ENCODE data around the gene GCK. TPM values are rescaled to one million over a fixed set of nuclear protein-coding genes. Genes with fewer than 3 reads are reported as not detected.

GCK gene
- total RNA-seq, 1 donor from 2014 or later = not detected

DNA sequence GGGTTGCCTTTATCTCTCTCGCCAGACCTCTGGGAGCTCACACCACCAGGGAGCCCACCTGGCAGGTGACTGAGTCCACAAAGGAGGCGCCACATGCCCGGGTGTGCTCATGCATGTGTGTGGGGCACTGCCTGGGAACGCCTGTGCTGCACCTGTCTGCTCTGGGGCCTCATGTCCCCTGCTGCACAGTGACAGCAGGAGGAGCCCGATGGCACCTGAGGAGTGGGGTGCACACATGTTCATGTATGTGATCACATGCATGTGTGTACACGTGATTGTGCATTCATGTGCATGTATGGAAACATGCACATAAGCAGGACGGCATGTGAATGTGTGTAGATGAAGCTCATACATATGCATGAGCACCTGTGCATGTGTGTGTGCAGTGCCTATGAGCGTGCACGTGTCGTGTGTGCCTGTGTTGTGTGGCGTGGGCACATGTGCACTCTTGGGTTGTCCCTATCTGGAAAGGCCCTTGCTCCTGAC lies 33.6 kb upstream of the GCK start:
- intact Hi-C loops (cut with micrococcal nuclease) = no loop called here

DNA sequence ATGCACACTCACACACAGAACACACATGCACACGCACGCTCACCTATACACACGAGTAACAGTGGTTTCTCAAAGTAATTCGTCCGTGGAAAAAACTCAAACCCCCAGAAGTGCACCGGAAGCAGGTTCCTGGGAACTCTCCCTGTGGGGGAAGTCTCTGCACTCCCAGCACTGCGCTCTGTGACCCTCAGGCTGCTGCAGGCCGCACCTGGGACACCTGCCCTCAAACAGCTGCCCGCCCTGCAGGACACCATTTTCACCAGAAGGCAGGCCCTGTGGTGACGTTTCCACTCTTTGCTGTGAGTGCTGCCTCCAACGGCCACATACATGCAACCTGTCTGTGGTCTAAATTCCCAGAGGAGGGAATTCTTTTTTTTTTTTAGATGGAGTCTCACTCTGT lies 32.8 kb upstream of the GCK start:
- intact Hi-C loops (cut with micrococcal nuclease) = no loop called here

DNA sequence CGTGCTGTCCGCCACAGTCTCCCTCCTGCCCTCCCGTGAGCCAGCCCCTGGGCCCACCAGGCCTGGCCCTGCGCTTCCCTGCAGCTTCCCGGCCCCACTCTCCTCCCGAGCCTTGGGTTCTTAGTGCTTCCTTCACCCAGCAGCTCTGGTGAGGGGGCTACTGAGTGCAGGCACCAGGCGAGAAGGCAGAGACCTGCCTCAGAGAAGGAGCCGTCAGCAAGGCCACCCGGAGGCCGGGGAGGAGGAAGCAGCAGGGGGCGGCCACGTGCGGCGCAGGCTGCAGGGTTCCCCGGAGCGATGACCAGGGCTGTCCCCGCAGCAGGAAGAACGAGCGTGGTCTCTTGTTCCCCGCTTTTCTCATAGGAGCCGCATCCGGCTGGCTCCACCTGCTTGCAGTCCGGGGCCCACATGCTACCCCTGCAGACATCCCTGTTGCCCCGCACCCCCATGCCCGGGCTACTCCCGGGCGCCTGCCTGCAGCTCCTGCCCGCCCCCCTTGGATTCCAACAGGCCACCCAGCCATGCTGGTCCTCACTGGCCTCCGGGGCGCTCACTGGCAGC lies 32.1 kb upstream of the GCK start:
- intact Hi-C loops (cut with micrococcal nuclease) = no loop called here

DNA sequence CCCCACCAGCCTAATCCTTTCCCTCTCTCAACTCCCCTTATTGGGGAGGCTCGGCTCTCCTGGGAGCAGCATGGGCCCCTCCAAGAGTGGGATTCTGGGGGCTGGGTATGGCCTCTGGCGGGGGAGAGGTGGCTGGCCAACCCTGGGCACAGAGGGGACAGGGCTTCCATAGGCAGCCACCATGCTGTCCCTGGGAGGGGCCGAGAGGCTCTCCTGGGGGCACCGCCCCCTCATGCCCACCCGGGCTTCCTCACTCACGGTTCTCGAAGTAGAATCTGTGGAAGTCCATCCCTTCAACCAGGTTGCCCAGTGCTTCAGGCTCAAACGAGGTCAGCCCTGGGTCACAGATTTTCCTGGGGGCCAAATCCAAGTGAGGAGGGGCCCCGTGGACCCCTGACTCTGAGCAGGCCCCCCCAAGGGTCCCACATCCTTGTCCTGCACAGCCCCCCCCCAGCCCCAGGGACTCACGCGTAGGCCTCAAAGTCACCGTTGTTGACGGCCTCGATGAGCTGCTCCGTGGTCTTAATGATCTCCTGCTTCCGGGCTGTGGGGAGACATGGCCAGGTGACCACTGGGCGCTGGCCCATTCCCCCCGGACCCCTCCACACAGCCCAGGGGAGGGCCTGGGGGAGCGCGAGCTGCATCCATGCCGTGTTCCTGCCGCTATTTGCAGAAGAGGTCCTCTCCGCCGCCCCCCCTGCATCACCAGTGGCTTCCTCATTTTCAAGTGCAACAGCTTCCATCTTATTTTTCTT lies 31.3 kb upstream of the GCK start:
- intact Hi-C loops (cut with micrococcal nuclease) = no loop called here

DNA sequence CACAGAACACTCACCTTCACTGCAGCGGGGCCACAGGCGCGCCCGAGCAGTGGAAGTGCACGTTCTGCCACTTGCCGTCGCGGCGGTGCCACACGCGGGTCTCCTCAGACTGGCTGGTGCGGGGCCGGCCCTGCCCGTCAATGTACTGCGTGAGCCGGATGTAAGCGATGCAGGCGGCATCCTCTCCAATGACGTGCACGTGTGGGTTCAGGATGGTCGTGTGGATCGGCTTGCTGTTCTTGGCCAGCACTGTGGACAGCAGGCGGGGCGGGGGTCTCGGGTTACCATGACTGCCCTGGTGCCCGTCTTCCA lies 30.8 kb upstream of the GCK start:
- intact Hi-C loops (cut with micrococcal nuclease) = no loop called here

DNA sequence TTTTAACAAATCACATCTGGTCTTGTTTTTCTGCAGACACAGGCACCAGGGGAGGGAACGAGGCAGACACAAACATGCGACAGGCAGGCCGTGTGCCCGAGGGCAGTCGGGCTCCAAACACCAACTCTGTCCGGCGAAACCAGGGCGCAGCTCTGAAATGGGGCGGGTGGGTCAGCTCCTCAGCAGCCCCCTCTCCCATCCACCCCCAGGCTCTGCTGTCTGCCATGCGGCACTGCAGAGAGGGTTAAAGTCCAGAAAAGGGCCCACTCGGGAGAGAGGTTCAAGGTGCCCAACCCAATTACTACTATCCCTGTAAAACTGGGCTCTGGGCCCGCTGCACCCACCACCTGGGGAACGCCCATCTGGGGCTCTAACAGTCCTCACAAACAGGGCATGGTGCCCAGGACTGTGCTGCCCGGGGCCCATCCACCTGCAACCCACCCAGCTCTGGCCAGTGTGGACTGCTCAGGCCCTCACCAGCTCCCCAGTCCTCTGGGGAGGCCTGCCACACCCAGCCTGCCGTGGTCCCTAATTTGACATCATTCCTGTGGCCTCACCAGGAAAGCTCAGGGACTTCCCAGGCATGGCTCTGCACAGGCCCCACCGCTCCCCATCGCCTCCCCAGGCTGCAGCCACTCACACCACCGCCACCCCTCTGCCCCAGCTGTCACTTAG lies 30.3 kb upstream of the GCK start:
- intact Hi-C loops (cut with micrococcal nuclease) = no loop called here

DNA sequence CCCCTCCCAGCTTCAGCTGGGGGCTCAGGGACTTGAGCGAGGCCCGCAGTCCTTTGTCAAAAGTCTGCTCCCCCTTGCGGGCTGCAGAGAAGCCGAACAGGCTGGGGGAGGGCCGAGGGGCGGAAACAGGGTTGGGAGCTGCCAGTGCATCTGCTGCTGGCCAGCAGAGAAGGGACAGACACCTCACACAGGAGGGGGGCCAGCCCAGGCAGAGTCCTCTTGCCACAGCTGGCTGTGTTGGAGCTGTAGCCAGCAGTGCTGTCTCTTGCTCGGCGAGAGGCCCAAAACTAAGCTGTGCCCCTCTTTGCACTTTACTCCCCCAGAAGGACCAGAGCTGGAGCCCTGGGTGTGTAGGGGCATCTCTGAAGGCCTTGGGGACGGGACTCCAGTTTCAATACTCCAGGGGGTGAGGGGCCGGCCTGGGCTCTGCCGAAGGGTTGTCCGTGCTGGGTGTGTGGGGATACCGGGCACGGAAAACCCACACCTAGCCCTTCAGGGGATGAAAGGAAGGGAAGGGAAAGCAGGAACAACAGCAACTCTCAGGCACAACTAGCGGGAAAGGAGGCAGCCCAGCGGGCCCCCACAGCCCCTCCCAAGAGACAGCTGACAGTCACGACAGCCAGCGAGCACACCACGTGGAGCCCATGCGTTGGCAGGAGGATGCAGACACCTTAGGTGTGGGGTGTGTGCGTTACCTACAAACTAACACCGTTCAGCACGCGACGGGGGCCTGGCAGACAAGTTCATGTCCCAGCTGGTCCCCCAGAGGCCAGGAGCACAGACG lies 29.4 kb upstream of the GCK start:
- intact Hi-C loops (cut with micrococcal nuclease) = no loop called here

DNA sequence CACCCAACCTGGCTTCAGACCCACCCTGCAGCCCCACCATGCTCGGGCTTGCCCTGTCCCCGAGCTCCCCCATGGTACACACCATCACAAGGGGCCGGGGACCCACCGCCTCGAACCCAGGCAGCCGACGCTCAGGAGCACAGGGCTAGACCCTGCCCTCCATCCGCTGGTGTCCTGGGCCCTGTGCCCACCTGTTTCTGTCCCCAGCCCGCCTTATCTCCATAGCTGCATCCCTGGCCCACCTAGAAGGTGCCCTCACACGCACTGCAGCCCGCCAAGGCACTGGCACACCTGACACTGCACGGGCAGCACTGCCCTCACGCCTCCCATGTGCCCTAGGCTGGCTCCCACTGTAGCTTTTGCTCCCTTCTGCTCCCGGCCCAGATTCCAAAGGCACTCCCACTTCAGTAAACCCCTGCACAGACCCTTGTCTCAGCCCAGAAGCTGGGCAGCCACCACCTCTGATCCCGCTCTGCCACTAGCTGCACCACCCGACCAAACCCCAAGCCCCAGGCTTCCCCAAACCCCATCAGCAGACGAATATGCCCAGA lies 28.7 kb upstream of the GCK start:
- intact Hi-C loops (cut with micrococcal nuclease) = no loop called here

DNA sequence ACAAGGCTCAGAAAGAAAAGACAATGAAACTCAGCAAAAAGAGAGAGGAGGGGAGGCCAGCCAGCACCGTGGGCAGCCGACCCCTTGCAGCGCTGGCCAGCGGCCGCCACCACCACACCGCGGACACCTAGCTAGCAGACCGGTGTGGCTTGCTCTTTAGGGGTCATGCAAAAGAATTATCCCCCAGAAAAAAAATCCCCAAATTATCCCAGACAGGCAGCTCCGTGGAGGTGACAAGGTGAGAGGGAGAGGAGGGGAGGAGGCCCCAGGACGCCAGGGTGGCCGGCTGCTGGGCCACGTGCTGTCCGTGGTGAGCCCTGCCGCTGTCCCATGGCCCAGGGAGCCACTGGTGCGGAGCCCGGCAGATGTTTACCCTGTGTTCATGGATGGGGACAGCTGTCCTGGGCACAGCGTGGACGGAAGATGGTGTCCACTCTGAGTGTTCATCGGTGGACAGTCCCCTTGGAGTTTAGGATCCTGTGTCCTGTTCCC lies 28.0 kb upstream of the GCK start:
- intact Hi-C loops (cut with micrococcal nuclease) = no loop called here

DNA sequence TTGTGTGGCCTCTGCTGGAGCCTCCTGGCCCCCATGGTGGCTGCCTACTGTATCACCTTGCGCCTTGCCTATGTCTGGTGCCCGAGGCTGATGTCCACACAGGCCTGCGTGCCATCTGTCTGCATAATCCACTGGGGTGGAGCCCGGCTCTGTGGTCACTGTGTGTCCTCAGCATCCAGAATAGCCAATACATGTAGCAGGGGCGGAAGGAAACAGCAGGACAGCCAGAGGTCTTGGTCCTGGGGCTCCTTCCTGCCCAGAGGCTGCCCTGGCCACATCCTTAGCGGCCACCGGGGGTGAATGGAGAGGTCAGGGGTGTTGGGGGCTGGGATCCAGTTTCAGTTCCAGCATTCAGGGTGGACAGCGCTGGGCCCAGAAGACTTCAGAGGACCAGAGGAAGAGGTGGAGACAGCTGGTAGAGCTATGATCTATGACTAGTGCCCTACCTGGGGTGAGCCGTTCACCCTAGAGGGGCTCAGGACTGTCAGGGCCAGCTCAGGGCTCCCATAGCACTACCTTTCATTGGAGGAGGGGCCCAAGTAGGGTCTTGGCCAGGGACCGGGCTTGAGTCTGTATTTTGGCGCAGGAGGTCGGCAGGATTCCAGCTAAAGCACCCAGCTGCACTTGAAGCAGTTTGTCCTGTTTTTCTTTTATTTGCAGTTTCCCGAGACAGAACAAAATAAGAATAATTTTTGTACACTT lies 27.4 kb upstream of the GCK start:
- intact Hi-C loops (cut with micrococcal nuclease) = no loop called here

DNA sequence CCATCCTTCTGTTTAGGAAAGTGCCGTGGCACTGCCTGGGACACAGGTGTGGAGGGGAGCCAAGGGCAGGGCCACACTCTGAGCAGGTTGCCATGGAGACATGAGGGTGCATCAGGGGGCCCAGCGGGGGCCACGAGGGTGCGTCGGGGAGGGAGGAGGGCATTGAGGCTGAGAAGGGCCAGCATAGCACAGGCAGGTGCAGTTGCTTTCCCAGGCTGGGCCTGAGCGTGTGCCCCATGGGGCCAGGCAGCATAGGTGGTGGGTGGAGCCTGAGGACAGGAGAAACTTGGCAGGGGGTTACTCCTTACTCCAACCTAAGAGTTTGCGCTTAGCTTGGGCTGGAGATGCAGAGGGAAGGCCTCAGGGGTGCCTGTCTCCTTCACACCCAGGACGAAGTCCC lies 26.8 kb upstream of the GCK start:
- intact Hi-C loops (cut with micrococcal nuclease) = no loop called here

DNA sequence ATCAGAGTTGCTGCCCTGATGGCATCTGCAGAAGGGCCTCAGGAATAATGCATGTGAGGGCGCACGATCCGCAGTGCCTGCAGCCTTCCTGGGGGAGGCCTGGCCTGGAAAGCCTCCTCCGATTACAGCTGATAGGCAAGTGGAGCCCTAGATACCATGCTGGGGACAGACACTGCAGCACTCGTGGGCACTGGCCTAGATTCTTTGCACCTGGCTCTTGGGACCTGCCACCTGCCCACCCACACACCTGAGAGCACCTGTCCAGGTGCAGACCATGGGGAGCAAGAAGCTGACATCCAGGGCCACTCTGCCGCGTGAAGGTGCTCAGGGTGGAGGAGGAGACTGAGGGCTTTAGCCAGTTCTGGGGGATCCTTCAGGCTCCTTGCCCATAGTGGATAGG lies 26.3 kb upstream of the GCK start:
- intact Hi-C loops (cut with micrococcal nuclease) = no loop called here

DNA sequence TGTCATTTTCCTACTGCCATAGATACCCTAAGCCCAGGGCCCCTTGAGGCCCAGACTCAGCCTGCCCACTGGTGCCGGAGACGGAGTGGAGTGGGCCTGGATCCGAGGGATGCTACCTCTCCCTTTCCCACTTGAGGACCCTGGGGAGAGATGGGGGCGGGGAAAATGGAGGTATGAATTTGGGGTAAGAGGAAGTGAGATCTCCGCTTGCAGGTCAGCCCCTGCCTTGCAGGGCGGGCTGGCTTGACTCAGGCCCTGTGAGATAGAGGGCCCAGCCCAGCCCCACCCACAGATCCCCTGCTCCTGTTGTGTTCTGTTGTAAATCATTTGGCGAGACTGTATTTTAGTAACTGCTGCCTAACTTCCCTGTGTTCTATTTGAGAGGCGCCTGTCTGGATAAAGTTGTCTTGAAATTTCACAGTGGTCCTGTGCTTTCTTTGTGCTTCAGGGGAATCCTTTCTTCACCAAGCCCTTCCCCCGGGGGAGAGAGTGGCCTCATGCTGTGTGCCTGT lies 24.7 kb upstream of the GCK start:
- intact Hi-C loops (cut with micrococcal nuclease) = loop anchor here (1.0 kb wide), 1 partner anchor 263 kb away; no protein-coding TSS in a partner anchor

DNA sequence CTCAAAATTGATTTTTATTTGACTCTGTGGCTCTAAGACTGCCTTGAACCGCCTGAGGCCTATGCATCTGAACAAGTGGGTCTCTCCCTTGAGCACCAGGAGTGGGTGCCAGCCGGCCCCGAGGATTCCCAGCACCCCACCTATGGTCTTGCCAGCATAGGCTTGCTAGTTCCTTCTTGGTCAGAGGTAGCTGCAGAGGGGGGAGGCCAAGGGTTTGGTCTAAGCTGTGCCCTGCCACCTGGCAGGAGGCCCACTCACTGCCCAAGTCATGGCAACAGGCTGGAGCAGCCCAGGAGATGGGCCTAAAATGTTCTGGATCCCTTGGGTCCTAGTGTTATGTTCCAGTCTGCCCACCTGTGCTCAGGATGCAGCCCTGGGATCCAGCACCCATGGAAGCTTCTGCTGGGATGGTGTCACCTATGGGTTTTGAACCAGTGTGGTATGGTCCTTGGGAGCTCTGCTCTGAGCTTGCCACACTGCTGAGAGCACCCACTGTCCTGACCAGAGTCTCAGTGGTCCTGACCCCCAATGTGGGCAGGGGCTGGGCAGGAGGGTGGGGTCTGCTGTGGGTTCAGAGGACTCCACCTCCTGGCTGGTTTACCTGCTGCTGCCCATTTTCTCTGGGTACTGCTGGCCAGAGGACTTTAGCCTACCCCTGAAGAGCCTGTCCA lies 24.1 kb upstream of the GCK start:
- intact Hi-C loops (cut with micrococcal nuclease) = no loop called here

DNA sequence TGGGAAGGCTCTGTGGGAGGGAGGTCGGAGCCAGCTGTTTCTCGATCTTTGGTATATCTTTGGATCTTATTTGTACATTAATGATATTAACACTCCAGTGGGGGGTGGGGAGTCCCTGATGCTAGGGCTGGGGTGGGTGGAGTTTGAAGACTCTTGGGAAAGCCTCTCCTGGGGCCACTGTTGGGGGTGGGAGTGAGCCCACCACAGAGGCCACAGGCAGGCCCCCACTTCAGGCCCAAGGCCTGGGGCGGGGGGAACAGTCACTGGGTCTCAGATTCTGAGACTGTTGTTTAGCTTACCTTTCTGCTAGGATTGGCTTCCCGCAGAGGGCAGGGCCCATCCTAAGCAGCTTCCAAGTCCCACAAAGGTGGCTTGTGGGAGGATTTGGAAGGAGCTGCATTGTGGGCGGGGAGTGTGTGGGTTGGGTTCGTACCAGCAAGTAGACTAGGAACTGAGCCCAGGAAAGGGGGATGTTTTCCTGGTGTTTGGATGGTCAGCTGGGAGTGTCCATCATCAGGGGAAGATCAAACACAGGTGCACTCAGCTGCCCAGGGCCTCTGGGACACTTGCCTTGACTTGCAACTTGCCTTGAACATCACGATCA lies 23.4 kb upstream of the GCK start:
- intact Hi-C loops (cut with micrococcal nuclease) = no loop called here

DNA sequence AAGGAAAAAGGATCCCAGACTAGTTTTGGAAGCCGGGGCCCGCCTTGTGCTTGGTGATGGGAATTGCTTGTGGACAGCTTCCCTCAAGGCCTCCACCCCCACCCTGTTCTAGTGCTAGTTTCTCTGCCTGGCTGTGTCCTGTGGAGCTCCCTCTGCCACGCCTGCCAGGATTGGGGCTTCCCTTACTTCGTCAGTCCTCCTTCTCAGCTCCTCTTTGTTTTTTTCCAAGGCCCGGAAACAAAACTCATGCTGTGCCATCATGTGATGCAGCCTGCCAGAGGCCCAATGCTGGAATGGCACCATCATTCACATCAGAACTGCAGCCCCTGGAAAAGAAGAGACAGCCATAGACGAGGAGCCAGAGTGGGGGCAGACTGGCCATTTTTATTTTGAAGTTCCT lies 22.8 kb upstream of the GCK start:
- intact Hi-C loops (cut with micrococcal nuclease) = no loop called here

DNA sequence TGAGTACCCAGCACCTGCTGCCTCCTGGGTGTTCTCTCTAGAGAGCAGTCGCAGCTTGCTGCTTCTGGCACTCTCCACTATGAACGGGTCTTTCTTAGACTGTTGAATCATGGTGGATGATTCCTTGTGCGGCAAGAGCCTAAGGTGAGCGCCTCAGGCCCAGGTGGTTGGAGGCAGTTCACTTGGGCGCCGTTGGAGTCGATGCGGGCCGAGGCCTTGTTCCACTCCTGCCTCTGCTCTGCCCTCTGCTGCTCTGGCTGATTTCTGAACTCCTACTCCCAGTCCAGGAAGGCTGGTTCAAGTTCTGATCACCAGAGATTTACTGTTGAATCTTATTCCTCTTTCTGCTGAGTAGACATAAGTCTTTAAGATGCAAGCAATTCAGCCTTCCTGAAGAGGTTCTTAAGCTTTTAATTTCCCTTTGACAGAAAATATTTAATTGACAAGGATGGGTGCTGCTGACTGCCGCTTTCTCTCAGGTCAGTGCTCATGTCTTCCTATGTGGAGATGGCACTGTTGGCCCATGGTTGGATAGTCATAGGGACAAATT lies 22.0 kb upstream of the GCK start:
- intact Hi-C loops (cut with micrococcal nuclease) = no loop called here

DNA sequence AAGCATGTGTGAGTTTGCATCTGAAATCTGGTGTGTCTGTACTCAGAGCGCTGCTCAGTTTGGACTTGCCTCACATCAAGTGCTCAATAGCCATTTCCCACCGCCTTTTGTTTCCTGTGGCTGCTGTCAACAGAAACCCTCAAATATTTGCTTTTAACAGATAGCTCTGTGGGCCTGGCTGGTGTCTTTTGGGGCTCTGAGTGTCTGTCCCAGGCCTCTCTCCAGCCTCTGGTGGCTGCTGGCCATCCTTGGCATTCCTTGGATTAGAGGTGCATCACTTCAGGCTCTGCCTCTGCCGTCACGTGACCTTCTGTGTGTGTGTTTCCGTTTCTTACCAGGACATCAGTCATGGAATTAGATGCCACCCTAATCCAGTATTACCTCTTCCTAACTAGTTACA lies 20.9 kb upstream of the GCK start:
- intact Hi-C loops (cut with micrococcal nuclease) = no loop called here

DNA sequence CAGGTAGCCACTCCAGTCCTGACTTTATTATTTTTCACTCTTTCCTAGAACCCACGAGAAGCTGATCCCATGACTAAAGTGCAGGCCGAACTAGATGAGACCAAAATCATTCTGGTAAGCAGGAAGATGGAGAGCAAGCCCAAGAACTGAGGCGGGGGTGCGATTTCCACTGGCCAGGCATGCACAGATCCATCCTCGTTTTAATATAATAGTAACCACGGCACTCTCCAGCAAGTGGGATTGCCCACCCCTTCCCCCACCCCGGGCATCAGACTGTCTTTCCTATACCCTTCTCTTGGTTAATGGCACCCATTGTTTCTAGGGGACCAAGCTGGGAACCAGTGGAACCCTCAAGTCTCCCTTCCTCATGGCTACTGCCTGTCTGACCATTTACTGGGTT lies 18.8 kb upstream of the GCK start:
- intact Hi-C loops (cut with micrococcal nuclease) = no loop called here
